Nephron (organoid): ENCODE measurements around the gene LRR1.
"Not testable (repeated sequence)": the region's sequence is repeated elsewhere in the genome, so short reads cannot be mapped to it uniquely, and the experiment has no call there.

Source experiments
- H3K27ac Mint-ChIP-seq, 3 experiments: 2 replicates each; pipeline ENCODE4 v1.8.0; 2020; ENCODE audit warnings: mixed read lengths in 3 of 3, mild to moderate bottlenecking in 2 of 3, moderate library complexity in 1 of 3
- H3K27me3 Mint-ChIP-seq: 2 replicates; pipeline ENCODE4 v1.8.0; 2021; ENCODE audit warnings: low read depth, mild to moderate bottlenecking, moderate library complexity, mixed read lengths
- H3K36me3 Mint-ChIP-seq: 2 replicates; pipeline ENCODE4 v1.8.0; 2020; ENCODE audit warnings: low read depth, mixed read lengths
- H3K4me1 Mint-ChIP-seq: 2 replicates; pipeline ENCODE4 v1.8.0; 2020; ENCODE audit warnings: mixed read lengths
- H3K4me3 Mint-ChIP-seq, 3 experiments: 2 replicates each; pipeline ENCODE4 v1.8.0; 2020; ENCODE audit warnings: mild to moderate bottlenecking in 3 of 3, mixed read lengths in 3 of 3, moderate library complexity in 2 of 3
- H3K9me3 Mint-ChIP-seq: 2 replicates; pipeline ENCODE4 v1.8.0; 2020; ENCODE audit warnings: mixed read lengths
- TF ChIP-seq, protein P1 (sequence below), 3 experiments: fragments of 200-600 bp; sonication (generic); IDR thresholded peaks; one replicate each; pipeline ENCODE4 v1.5.0; 2021; ENCODE audit warnings: antibody characterized with exemption in 3 of 3; ENCODE audit not compliant: unreplicated experiment in 3 of 3

Gene LRR1

DNA sequence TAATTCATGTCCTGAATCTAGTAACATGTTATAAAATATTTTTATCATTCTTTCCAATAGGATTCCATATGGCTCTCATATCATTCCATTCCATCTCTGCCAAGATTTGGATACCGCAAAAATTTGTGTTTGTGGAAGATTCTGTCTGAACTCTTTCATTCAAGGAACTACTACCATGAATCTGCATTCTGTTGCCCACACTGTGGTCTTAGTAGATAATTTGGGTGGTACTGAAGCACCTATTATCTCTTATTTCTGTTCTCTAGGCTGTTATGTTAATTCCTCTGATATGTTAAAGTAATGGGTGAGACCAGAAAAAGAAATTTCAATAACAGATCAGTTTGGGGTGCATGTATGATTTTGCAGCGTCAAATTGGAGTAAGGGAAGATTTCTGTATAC lies 15.5 kb downstream of the LRR1 start:
- peaks cover 33% of the 10 kb centered on the region for H3K36me3 Mint-ChIP-seq
- TF ChIP-seq, protein P1, sequence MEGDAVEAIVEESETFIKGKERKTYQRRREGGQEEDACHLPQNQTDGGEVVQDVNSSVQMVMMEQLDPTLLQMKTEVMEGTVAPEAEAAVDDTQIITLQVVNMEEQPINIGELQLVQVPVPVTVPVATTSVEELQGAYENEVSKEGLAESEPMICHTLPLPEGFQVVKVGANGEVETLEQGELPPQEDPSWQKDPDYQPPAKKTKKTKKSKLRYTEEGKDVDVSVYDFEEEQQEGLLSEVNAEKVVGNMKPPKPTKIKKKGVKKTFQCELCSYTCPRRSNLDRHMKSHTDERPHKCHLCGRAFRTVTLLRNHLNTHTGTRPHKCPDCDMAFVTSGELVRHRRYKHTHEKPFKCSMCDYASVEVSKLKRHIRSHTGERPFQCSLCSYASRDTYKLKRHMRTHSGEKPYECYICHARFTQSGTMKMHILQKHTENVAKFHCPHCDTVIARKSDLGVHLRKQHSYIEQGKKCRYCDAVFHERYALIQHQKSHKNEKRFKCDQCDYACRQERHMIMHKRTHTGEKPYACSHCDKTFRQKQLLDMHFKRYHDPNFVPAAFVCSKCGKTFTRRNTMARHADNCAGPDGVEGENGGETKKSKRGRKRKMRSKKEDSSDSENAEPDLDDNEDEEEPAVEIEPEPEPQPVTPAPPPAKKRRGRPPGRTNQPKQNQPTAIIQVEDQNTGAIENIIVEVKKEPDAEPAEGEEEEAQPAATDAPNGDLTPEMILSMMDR (IDR thresholded peaks at IDR 0.05; ENCODE audit: unreplicated experiment in 3 of 3) = no peak
- H3K27me3 Mint-ChIP-seq = no peaks in the 10 kb centered on the region
- H3K4me1 Mint-ChIP-seq = peaks cover 16% of the 10 kb centered on the region
- no peak overlapping the region for H3K27ac Mint-ChIP-seq
- H3K9me3 Mint-ChIP-seq = no peaks in the 10 kb centered on the region
- H3K4me3 Mint-ChIP-seq = no peak overlapping the region

DNA sequence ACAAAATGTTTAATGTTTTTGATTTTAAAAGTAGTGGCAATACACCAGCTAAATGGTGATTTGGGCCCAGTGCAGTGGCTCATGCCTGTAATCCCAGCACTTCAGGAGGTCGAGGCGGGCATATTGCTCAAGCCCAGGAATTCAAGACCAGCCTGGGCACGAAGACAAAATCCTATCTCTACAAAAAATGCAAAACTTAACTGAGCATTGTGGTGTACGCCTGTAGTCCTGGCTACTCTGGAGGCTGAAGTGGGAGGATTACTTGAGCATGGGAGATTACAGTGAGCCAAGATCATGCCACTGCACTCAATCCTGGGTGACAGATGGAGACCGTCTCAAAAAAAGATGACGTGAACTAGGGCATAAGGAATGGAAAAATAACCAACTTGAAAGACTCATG lies 17.0 kb downstream of the LRR1 start:
- TF ChIP-seq, protein P1 (IDR thresholded peaks at IDR 0.05; ENCODE audit: unreplicated experiment in 3 of 3) = no peak
- H3K36me3 Mint-ChIP-seq = peaks cover 33% of the 10 kb centered on the region
- peaks cover 21% of the 10 kb centered on the region for H3K4me1 Mint-ChIP-seq
- no peaks in the 10 kb centered on the region for H3K27me3 Mint-ChIP-seq
- no peak overlapping the region for H3K27ac Mint-ChIP-seq
- H3K4me3 Mint-ChIP-seq = no peak overlapping the region
- no peaks in the 10 kb centered on the region for H3K9me3 Mint-ChIP-seq

DNA sequence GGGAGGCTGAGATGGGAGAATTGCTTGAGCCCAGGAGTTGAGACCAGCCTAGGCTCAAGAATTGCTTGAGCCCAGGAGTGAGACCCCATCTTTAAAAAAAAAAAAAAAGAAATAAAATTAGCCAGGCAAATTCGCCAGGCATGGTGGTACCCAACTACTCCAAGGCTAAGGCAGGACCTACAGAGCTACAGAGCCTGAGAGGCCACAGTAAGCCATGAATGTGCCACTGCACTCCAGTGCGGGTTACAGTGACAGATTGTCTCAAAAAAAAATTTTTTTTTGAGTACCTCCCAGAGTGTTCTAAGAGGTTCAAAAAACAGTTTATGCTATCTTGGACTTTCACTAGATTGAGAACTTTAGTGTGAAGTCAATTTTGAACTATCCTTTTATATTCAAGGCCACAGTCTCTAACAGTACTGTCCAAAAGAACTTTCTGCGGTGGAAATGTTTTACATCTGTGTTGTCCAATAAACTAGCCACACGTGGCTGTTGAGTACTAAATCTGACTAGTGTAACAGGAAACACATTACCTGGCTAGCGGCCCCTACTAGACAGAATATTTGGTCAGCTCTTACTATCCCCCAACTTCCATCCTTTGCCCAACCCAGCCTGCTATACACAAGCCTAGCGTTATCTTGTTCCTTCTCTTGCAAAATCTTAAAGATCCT lies 19.2 kb downstream of the LRR1 start:
- no peaks in the 10 kb centered on the region for H3K27me3 Mint-ChIP-seq
- H3K36me3 Mint-ChIP-seq = peaks cover 33% of the 10 kb centered on the region
- peak overlapping the region in 2 of 3 experiments; percentile 10 to 63 for H3K27ac Mint-ChIP-seq
- peak overlapping the region; percentile 18 to 77 (median 19) for H3K4me3 Mint-ChIP-seq
- TF ChIP-seq, protein P1 (IDR thresholded peaks at IDR 0.05; ENCODE audit: unreplicated experiment in 3 of 3) = no peak
- H3K4me1 Mint-ChIP-seq = peaks cover 37% of the 10 kb centered on the region
- H3K9me3 Mint-ChIP-seq = no peaks in the 10 kb centered on the region

DNA sequence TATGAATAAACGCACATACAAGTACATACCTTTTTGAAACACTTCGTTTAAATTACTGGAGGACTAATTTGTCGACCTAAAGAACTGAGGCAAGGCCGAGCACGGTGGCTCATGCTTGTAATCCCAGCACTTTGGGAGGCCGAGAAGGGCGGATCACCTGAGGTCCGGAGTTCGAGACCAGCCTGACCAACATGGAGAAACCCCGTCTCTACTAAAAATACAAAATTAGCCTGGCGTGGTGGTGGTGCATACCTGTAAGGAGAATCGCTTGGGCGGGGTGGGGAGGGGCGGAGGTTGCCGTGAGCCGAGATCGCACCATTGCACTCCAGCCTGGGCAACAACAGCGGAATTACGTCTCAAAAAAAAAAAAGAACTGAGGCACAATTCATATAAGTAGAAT lies 20.5 kb downstream of the LRR1 start:
- peaks cover 31% of the 10 kb centered on the region for H3K36me3 Mint-ChIP-seq
- H3K4me3 Mint-ChIP-seq = peak overlapping the region; percentile 96 to 98 (median 98)
- H3K27me3 Mint-ChIP-seq, H3K9me3 Mint-ChIP-seq: not testable (repeated sequence)
- peaks cover 37% of the 10 kb centered on the region for H3K4me1 Mint-ChIP-seq
- H3K27ac Mint-ChIP-seq = peak overlapping the region; percentile 99 to 100 (median 100)

DNA sequence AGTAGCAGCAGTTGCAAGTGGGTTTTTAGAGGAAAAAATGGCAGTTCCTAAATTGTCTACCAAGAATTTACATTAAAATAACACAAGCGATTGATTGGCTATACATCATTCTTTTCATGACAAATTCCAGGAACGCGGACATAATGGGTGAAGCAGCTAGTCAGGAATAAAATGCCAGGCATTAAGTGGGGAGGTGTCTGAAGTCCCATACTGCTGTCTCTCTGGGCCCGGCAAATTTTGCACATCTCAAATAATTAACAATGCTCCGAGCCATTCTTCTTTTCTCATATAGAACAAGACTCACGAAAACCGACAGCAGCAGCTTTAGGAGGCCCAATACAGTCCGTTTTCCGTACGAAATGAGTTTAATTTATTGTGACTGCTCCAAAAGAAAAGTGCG lies 21.0 kb downstream of the LRR1 start:
- Mint-ChIP-seq H3K4me3 (peak overlapping the region; percentile 96 to 98 (median 98)), H3K27ac (peak overlapping the region; percentile 99 to 100 (median 100)), H3K36me3 (peaks cover 29% of the 10 kb centered on the region), H3K27me3 (no peaks in the 10 kb centered on the region), H3K4me1 (peaks cover 37% of the 10 kb centered on the region), H3K9me3 (no peaks in the 10 kb centered on the region)
- TF ChIP-seq, protein P1 (IDR thresholded peaks at IDR 0.05; ENCODE audit: unreplicated experiment in 3 of 3) = no peak

DNA sequence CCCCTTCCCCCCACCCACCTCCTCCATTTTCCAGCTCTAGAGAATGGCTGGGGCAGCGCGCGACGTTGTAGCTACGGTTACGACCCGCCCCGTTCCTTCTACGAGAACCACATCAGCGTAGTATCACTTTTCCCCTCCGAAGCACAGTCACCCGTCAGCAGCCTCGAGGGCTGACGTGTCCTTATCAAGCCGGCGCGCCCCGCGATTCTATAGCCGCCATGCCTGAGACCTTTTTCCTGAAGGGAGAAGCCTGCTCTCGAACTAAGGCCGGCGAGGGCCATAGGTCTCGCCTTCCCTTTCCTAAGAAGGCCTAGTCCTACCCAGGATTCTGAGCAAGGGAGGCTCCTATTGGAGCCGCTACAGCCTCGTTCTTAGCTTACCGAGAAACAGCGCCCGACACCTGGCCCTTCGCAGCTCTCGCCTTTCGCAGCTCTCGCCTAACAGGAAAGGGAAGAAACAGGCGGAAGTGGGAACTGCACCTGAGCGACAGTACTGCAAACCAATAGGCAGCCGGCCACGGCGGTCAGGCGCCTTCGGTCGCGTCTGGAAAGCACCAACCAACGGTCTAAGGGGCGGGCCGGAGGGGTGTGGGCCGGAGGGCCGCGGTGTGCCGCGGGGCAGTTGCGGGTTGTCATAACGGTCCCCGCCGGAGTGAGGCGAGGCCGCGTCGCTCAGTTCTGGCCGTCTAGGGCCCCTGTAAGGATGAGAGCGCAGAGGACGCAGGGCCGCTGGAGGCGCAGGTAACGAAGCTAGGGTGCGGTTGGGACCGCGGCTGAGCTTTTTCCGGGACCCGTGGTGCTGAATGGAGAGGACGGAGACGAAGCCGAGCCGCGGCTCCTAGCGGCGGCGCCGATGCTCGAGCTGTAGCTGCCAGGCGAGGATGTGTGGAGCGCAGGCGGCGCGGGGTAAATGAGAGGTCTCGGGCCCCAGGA lies 21.7 kb downstream of the LRR1 start, which contains the start of the genes MGAT2 and RPL36AL:
Gene MGAT2 (plus strand): TSS at position 618 of the 932 bp plus-strand sequence. CDS start 470 bp downstream, outside the sequence.
Gene RPL36AL (minus strand): TSS at position 445 of the 932 bp plus-strand sequence. CDS start 1,522 bp downstream, outside the sequence.
- no peaks in the 10 kb centered on the region for H3K27me3 Mint-ChIP-seq
- TF ChIP-seq, protein P1 (IDR thresholded peaks at IDR 0.05; ENCODE audit: unreplicated experiment in 3 of 3) = peak in 1 of 3 experiments; percentile 40
- no peaks in the 10 kb centered on the region for H3K9me3 Mint-ChIP-seq
- peaks cover 33% of the 10 kb centered on the region for H3K36me3 Mint-ChIP-seq
- H3K27ac Mint-ChIP-seq = peak within 1 kb of the TSS; percentile 99 to 100 (median 100)
- H3K4me3 Mint-ChIP-seq = peak within 1 kb of the TSS; percentile 96 to 98 (median 98)
- H3K4me1 Mint-ChIP-seq = peaks cover 37% of the 10 kb centered on the region
